H1 (cell line): ENCODE measurements around the gene DIS3. TPM values are rescaled to one million over a fixed set of nuclear protein-coding genes. Genes with fewer than 3 reads are reported as not detected.

Experiments used
- CHD1 ChIP-seq: IDR thresholded peaks from 2 replicates; pipeline ENCODE4 v1.6.1; 2012; ENCODE audit warnings: low read depth, low read length, improper control_type of control experiment
- CHD7 ChIP-seq: fragments of 300-600 bp; sonication (generic); IDR thresholded peaks from 2 replicates; pipeline ENCODE4 v1.7.1; 2012; ENCODE audit warnings: low read length, moderate library complexity, mild to moderate bottlenecking, inconsistent platforms; ENCODE audit not compliant: insufficient replicate concordance
- EGR1 ChIP-seq: IDR thresholded peaks from 2 replicates; pipeline ENCODE4 v1.6.1; 2011; ENCODE audit warnings: low read depth, low read length, borderline replicate concordance
- FOSL1 ChIP-seq: IDR thresholded peaks from 2 replicates; pipeline ENCODE4 v1.6.1; 2011; ENCODE audit warnings: mild to moderate bottlenecking, low read depth, low read length, moderate library complexity; ENCODE audit not compliant: insufficient read depth
- NANOG ChIP-seq: IDR thresholded peaks from 2 replicates; pipeline ENCODE4 v1.6.1; 2011; ENCODE audit warnings: low read length, low read depth, mild to moderate bottlenecking, inconsistent platforms; ENCODE audit not compliant: insufficient read depth, poor library complexity, severe bottlenecking
- PHF8 ChIP-seq: fragments of 200-600 bp; sonication (generic); conservative IDR thresholded peaks from 2 replicates; pipeline ENCODE4 v1.7.1; 2012; ENCODE audit warnings: low read depth, mild to moderate bottlenecking, inconsistent platforms, low read length, moderate library complexity
- RFX5 ChIP-seq: IDR thresholded peaks from 2 replicates; pipeline ENCODE4 v1.6.1; 2011; ENCODE audit warnings: low read depth, low read length, improper control_type of control experiment, borderline replicate concordance
- RXRA ChIP-seq: IDR thresholded peaks from 2 replicates; pipeline ENCODE4 v1.6.1; 2011; ENCODE audit warnings: low read depth, mild to moderate bottlenecking, low read length, moderate library complexity; ENCODE audit not compliant: insufficient read depth
- SIN3A ChIP-seq, 2 experiments: IDR thresholded peaks in 1 of 2; conservative IDR thresholded peaks in 1 of 2; 2 replicates each; pipeline ENCODE4 v1.6.1; 2011 to 2012; ENCODE audit warnings: low read length in 2 of 2, improper control_type of control experiment in 1 of 2, low read depth in 1 of 2, mild to moderate bottlenecking in 1 of 2
- SRF ChIP-seq: IDR thresholded peaks from 2 replicates; pipeline ENCODE4 v1.6.1; 2011; ENCODE audit warnings: mild to moderate bottlenecking, low read depth, low read length, moderate library complexity
- TAF7 ChIP-seq: optimal IDR thresholded peaks from 2 replicates; pipeline ENCODE3; 2011; ENCODE audit warnings: low read depth, mild to moderate bottlenecking, inconsistent platforms, low read length, moderate library complexity, borderline replicate concordance
- TCF12 ChIP-seq: IDR thresholded peaks from 2 replicates; pipeline ENCODE4 v1.6.1; 2011; ENCODE audit warnings: low read depth, mild to moderate bottlenecking, low read length
- polyA plus RNA-seq, 7 experiments: library from polyadenylated mRNA; depleted of rRNA in 3 of 7; stranded (reverse) in 5 of 7; unstranded in 2 of 7; fragments of >200 nt in 5 of 7; fragments of 200-250 nt in 2 of 7; gene quantifications; 1 replicate in 5 of 7; 2 replicates in 1 of 7; 4 replicates in 1 of 7; pipeline versions ENCODE4 v1.2.1 to v1.2.3, GENCODE V29; 2011 to 2013; ENCODE audit warnings: missing spikeins in 2 of 7, mixed read lengths in 2 of 7
- total RNA-seq: library from RNA; stranded (reverse); fragmentation: NEBNext Ultra II Directional; extraction: Animal tissue kit (Norgen Biotek cat#: 25700); gene quantifications from 2 replicates; pipeline ENCODE4 v1.2.1, GENCODE V29; 2021

Gene DIS3
- total and polyA plus RNA-seq, 2 of the 8 experiments (the other 6 are each of a cell fraction or from before 2014, with no cell fraction given) = 10.8 to 39.9 TPM

GRCh38 chr13:72716776-72717175 lies 64.9 kb downstream of the DIS3 start (continued):
- TF ChIP-seq CHD7 = no peak
- no peak for TF ChIP-seq EGR1
- TF ChIP-seq NANOG = no peak
- TF ChIP-seq SRF = no peak
- TF ChIP-seq TCF12 = no peak
- no peak for TF ChIP-seq FOSL1
- TF ChIP-seq PHF8 = no peak
- no peak for TF ChIP-seq CHD1
- no peak for TF ChIP-seq TAF7
- TF ChIP-seq SIN3A (conservative IDR thresholded peaks at IDR 0.05 in 1 of 2, IDR thresholded peaks at IDR 0.05 in 1 of 2; ENCODE audit: low read depth in 1 of 2, low read length in 2 of 2) = no peak
- TF ChIP-seq RXRA = no peak
- no peak for TF ChIP-seq RFX5
